GM13977 (cell line): ENCODE data around the gene GBP4.

Source experiments
- DNase-seq: peaks from one replicate; pipeline ENCODE4 v3.0.0; 2012; ENCODE audit warnings: low spot score
- CTCF ChIP-seq: IDR thresholded peaks from 2 replicates; pipeline ENCODE4 v1.5.1; 2012; ENCODE audit warnings: mild to moderate bottlenecking, control low read depth; ENCODE audit not compliant: insufficient read depth; ENCODE audit errors: extremely low read depth, missing control alignments
- in situ Hi-C: fragments of 300-500 bp; cut with MboI; formaldehyde crosslinking; loops from one replicate; pipeline ENCODE4 v1.12.0; 2022; ENCODE audit warnings: low sequenced_read_pairs, low pct_unique_long_range_greater_than_20kb, mixed read lengths, inconsistent platforms; ENCODE audit not compliant: unreplicated experiment

Gene GBP4

GRCh38 chr1:89206373-89206772 lies 7.6 kb upstream of the GBP4 start:
- no peak for TF ChIP-seq CTCF
- no peak for DNase-seq
- in situ Hi-C loops: no loop called here

- in situ Hi-C loops: no loop called here
These were observed 4.4 kb upstream of the GBP4 start for GRCh38 chr1:89203166-89203565.

GRCh38 chr1:89201106-89201794 lies 2.5 kb upstream of the GBP4 start:
- no peak for DNase-seq
- no peak for TF ChIP-seq CTCF
- in situ Hi-C loops: no loop called here

More at GRCh38 chr1:89203166-89203565, 4.4 kb upstream of the GBP4 start:
- no peak for TF ChIP-seq CTCF
- no peak for DNase-seq

- DNase-seq: no peak
- no peak for TF ChIP-seq CTCF
- in situ Hi-C loops: no loop called here
These were observed 1.9 kb upstream of the GBP4 start for GRCh38 chr1:89200663-89201062.

GRCh38 chr1:89199525-89200031 lies 836 bp upstream of the GBP4 start:
- in situ Hi-C loops: no loop called here
- peak; percentile 24 for DNase-seq
- no peak for TF ChIP-seq CTCF

GRCh38 chr1:89198081-89198480 lies 661 bp downstream of the GBP4 start:
- in situ Hi-C loops: no loop called here
- no peak for DNase-seq
- TF ChIP-seq CTCF: no peak
